ENCODE results near the gene HOXB9. TPM values are rescaled to one million over a fixed set of nuclear protein-coding genes. Genes with fewer than 3 reads are reported as not detected.

HOXB9 gene
- total RNA-seq, 2 experiments from 2014 or later, result not detected

DNA sequence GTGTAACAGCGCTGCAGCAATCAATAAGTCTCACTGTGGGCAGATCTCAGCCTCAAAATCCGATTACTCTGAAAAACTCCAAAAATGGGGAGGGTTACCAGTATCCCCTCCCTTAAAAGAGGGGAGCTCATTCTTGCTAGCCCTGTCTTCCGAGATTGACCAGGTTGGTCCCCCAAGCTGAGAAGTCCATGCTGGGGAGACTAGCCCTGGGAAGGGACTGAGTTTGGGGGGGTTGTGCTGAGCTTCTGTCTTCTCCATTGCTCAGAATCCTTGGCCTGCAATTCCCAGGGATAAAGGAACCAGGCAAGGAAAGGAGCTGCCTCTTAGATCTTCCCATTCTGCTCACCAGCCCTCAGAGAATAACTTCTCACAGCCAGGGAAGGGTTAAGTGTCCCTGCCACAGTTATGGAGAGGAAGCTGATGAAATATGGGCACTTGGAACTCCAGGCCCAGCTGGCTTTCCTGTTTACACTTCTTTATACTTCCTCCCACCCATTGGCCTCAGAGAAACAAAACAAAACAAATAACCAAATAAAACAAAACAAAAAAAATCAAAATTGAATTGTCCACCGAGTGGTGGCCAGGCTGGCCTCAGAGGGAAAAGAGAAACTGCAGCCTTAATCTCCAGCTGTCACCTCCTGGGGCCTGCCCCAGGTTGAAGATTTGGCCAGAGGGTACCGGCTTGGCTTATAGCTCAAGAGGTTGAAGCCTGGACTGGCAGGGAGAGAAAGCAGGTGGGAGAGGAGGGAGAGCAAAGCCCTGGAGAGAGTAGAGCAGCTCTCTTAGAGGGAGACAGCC lies 38.7 kb downstream of the HOXB9 start:
- Histone ChIP-seq H3K36me3 (ENCODE audit: insufficient read depth, low read length) (no peaks in the 10 kb centered on the region), H3K79me2 (ENCODE audit: insufficient read depth, low read depth, low read length) (no peaks in the 10 kb centered on the region), H3K27ac (ENCODE audit: low read depth, low read length, poor library complexity, severe bottlenecking) (no peak overlapping the region), H3K9me3 (ENCODE audit: low read length) (no peaks in the 10 kb centered on the region), H4K20me1 (ENCODE audit: insufficient read depth, low read length) (no peaks in the 10 kb centered on the region), H3K9me2 (ENCODE audit: insufficient read depth, low read length) (no peaks in the 10 kb centered on the region), H3K4me2 (ENCODE audit: low read length) (peak overlapping the region; percentile 3; the same call in 1 of the 2 replicates), H3K4me1 (ENCODE audit: insufficient read depth, low read length, poor library complexity, severe bottlenecking) (peaks cover 32% of the 10 kb centered on the region), H2AFZ (ENCODE audit: low read length) (0 out of 2 replicates have a peak overlapping the region, but pooled peaks have one; percentile 6), H3K4me3 (ENCODE audit: low read depth, low read length, poor library complexity, severe bottlenecking) (no peak overlapping the region)
- ChIA-PET POLR2A (interaction anchor here (1.0 to 1.6 kb wide), 5 partner anchors 120 to 242 kb away, joined by 3 to 6 read pairs (median 4); no protein-coding TSS in a partner anchor), CTCF (ENCODE audit: unreplicated experiment) (no interaction called here)
- intact Hi-C loops (cut with micrococcal nuclease; ENCODE audit: unreplicated experiment), result no loop called here
- TF ChIP-seq, protein P1, sequence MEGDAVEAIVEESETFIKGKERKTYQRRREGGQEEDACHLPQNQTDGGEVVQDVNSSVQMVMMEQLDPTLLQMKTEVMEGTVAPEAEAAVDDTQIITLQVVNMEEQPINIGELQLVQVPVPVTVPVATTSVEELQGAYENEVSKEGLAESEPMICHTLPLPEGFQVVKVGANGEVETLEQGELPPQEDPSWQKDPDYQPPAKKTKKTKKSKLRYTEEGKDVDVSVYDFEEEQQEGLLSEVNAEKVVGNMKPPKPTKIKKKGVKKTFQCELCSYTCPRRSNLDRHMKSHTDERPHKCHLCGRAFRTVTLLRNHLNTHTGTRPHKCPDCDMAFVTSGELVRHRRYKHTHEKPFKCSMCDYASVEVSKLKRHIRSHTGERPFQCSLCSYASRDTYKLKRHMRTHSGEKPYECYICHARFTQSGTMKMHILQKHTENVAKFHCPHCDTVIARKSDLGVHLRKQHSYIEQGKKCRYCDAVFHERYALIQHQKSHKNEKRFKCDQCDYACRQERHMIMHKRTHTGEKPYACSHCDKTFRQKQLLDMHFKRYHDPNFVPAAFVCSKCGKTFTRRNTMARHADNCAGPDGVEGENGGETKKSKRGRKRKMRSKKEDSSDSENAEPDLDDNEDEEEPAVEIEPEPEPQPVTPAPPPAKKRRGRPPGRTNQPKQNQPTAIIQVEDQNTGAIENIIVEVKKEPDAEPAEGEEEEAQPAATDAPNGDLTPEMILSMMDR (conservative IDR thresholded peaks at IDR 0.05; ENCODE audit: low read length), result no peak
- TF ChIP-seq EZH2phosphoT487 (IDR thresholded peaks at IDR 0.05; ENCODE audit: borderline replicate concordance, low read depth, low read length), result no peak
- no TSS peak for BruUV-seq (replicated peaks)
- DNase-seq (ENCODE audit: low spot score), result peak; percentile 31

DNA sequence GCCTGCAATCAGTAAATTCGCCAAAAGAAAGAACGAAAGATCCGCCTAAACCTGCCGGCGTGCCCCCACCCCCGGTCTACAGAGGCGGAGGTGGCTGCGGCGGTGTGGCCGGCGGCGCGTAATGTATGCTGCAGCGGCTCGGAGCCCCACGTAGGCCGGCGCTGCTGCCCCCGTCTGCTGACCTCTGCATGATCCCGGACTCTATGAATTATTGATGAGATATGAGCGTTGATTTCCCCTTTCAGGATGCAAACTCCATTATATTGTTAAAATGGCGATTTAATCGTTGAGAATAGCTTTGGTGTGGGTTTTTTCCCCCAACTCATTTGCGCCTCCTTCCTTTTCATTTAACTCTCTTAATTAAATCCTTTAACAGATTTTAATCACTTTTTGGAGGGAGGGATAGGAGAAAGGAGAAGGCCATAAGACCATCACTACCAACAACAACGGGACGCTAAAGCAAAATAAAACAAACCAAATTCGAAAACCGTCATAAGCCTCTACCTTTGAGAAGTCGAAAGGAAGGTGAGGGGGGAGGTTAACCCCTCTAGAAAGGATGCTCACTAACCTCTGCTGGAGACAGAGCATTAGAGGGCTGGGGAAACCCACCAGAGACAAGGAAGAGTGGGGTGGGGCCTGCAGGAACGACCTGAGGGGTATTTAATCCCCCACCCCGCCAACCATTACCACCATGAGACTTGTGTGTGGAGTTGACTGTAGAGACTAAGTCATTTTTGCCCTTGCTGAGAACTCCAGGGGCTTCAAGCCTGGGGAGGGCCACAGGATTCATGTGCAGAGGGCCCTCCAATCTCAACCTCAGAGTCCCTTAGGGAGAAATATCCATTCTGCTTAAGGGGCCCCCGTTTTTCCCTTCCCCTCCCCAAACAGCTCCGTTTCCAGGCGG lies 39.6 kb downstream of the HOXB9 start:
- BruUV-seq (replicated peaks), result no TSS peak
- H2AFZ ChIP-seq (ENCODE audit: low read length), result peak overlapping the region; percentile 83; the same call in 1 of the 2 replicates
- peaks cover 32% of the 10 kb centered on the region for H3K4me1 ChIP-seq (ENCODE audit: insufficient read depth, low read length, poor library complexity, severe bottlenecking)
- ChIA-PET CTCF (ENCODE audit: unreplicated experiment) (no interaction called here), POLR2A (interaction anchor here (0.6 to 1.6 kb wide), 3 partner anchors 135 to 235 kb away, joined by 3 to 7 read pairs (median 4); no protein-coding TSS in a partner anchor)
- no peaks in the 10 kb centered on the region for H3K9me3 ChIP-seq (ENCODE audit: low read length)
- intact Hi-C loops (cut with micrococcal nuclease; ENCODE audit: unreplicated experiment), result no loop called here
- peak overlapping the region; percentile 63 for H3K4me3 ChIP-seq (ENCODE audit: low read depth, low read length, poor library complexity, severe bottlenecking)
- DNase-seq (ENCODE audit: low spot score), result no peak
- no peak overlapping the region for H3K27ac ChIP-seq (ENCODE audit: low read depth, low read length, poor library complexity, severe bottlenecking)
- H3K79me2 ChIP-seq (ENCODE audit: insufficient read depth, low read depth, low read length), result no peaks in the 10 kb centered on the region
- H4K20me1 ChIP-seq (ENCODE audit: insufficient read depth, low read length), result no peaks in the 10 kb centered on the region
- no peaks in the 10 kb centered on the region for H3K36me3 ChIP-seq (ENCODE audit: insufficient read depth, low read length)
- TF ChIP-seq EZH2phosphoT487 (IDR thresholded peaks at IDR 0.05; ENCODE audit: borderline replicate concordance, low read depth, low read length), result 0 out of 2 replicates have a peak, but pooled peaks have one; percentile 13
- TF ChIP-seq, protein P1 (conservative IDR thresholded peaks at IDR 0.05; ENCODE audit: low read length), result no peak
- no peaks in the 10 kb centered on the region for H3K9me2 ChIP-seq (ENCODE audit: insufficient read depth, low read length)
- peak overlapping the region; percentile 69 for H3K4me2 ChIP-seq (ENCODE audit: low read length)
